Stimulated activated CD4-positive, alpha-beta T cell treated with anti-CD3 and anti-CD28 coated beads, Interleukin-12 subunit alpha, Interleukin-12 subunit beta, amount 100 ng/mL, for 48 hours (primary cell): ENCODE measurements around the gene C6orf58.

ENCODE experiments used
- DNase-seq, 3 donors: peaks; one replicate each; pipeline ENCODE4 v3.0.0-alpha.2; 2020; ENCODE audit warnings: low read depth in 2 of 3, low spot score in 1 of 3

Gene C6orf58

GRCh38 chr6:127576874-127577273, at the start of gene C6orf58:
TSS of gene C6orf58 (plus strand) at chr6:127577174. CDS start at chr6:127577186, 12 bp downstream.
- no peak for DNase-seq

- DNase-seq, result no peak
These were observed 44.0 kb upstream of the C6orf58 start for GRCh38 chr6:127533011-127533410.

GRCh38 chr6:127533736-127534135, 43.2 kb upstream of the C6orf58 start:
- no peak for DNase-seq

GRCh38 chr6:127538750-127539264, 38.2 kb upstream of the C6orf58 start:
- DNase-seq, result no peak

- no peak for DNase-seq
These were observed 37.7 kb upstream of the C6orf58 start for GRCh38 chr6:127539272-127539671.

GRCh38 chr6:127547215-127547614, 29.8 kb upstream of the C6orf58 start:
- DNase-seq, result peak in 1 of 3 donors; percentile 6

- DNase-seq, result no peak
These were observed 28.9 kb upstream of the C6orf58 start for GRCh38 chr6:127547904-127548649.

- DNase-seq, result no peak
These were observed 26.6 kb upstream of the C6orf58 start for GRCh38 chr6:127550403-127550802.

GRCh38 chr6:127554435-127555006, 22.5 kb upstream of the C6orf58 start:
- peak in 1 of 3 donors; percentile 5 for DNase-seq

- no peak for DNase-seq
These were observed 15.3 kb upstream of the C6orf58 start for GRCh38 chr6:127561660-127562059.

GRCh38 chr6:127564761-127565160, 12.2 kb upstream of the C6orf58 start:
- DNase-seq, result no peak

GRCh38 chr6:127566119-127566518, 10.9 kb upstream of the C6orf58 start:
- no peak for DNase-seq

GRCh38 chr6:127566651-127567050, 10.3 kb upstream of the C6orf58 start:
- DNase-seq, result no peak

GRCh38 chr6:127567476-127567875, 9.5 kb upstream of the C6orf58 start:
- no peak for DNase-seq

GRCh38 chr6:127570739-127571389, 6.1 kb upstream of the C6orf58 start:
- DNase-seq, result no peak

GRCh38 chr6:127578900-127579299, 1.9 kb downstream of the C6orf58 start:
- no peak for DNase-seq

- no peak for DNase-seq
These were observed 4.6 kb downstream of the C6orf58 start for GRCh38 chr6:127581576-127581975.

GRCh38 chr6:127582777-127583462, 5.9 kb downstream of the C6orf58 start:
- DNase-seq, result no peak

- DNase-seq, result no peak
These were observed 8.1 kb downstream of the C6orf58 start for GRCh38 chr6:127585123-127585522.

- DNase-seq, result no peak
These were observed 9.4 kb downstream of the C6orf58 start for GRCh38 chr6:127586372-127586771.

- no peak for DNase-seq
These were observed 10.9 kb downstream of the C6orf58 start for GRCh38 chr6:127587875-127588274.
